ENCODE results near the gene RRP15. TPM values are rescaled to one million over a fixed set of nuclear protein-coding genes. Genes with fewer than 3 reads are reported as not detected.

The RRP15 gene
- total RNA-seq, 1 donor from 2014 or later: 28.4 TPM

DNA sequence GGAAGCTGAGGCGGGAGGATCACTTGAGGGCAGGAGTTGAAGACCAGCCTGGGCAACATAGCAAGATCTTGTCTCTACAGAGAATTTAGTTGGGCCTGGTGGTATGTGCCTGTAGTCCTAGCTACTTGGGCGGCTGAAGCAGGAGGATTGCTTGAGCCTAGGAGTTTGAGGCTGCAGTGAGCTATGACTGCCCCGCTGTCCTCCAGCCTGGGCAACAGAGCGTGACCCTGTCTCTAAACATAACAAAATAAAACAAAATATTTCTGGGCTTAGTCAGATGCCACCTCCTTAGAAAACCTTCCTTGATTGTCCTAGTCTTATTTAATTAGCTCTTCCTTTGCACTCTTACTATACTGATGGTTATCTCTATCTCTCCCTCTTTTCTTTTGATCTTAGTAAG, 68.6 kb downstream of the RRP15 start:
- no peak overlapping the region for H3K27ac ChIP-seq (ENCODE audit: low read depth, low read length)
- Mint-ChIP-seq H3K27me3 (ENCODE audit: low read depth, unreplicated experiment) (no peaks in the 10 kb centered on the region), H3K36me3 (ENCODE audit: low read depth, unreplicated experiment) (peaks cover 24% of the 10 kb centered on the region), H3K27ac (ENCODE audit: unreplicated experiment) (peak overlapping the region; percentile 82), H3K4me1 (ENCODE audit: low read depth, unreplicated experiment) (peaks cover 47% of the 10 kb centered on the region), H3K9me3 (ENCODE audit: unreplicated experiment) (no peaks in the 10 kb centered on the region), H3K4me3 (ENCODE audit: unreplicated experiment) (peak overlapping the region; percentile 73)
- H3K36me3 ChIP-seq (ENCODE audit: insufficient read depth, low read length): peaks cover 14% of the 10 kb centered on the region
- no peak overlapping the region for H3K4me3 ChIP-seq (ENCODE audit: insufficient read depth, low read depth, low read length)
- no peaks in the 10 kb centered on the region for H3K9me3 ChIP-seq (ENCODE audit: insufficient read depth, low read depth, low read length)
- no peak overlapping the region for H3K9ac ChIP-seq (ENCODE audit: low read length)
- H3K79me2 ChIP-seq (ENCODE audit: insufficient read depth, low read length): peaks cover 98% of the 10 kb centered on the region
- no peak overlapping the region for H2AFZ ChIP-seq (ENCODE audit: low read depth, low read length)
- peaks cover 36% of the 10 kb centered on the region for H3K4me1 ChIP-seq (ENCODE audit: insufficient read depth, low read length)
- H4K20me1 ChIP-seq (ENCODE audit: insufficient read depth, low read length): peaks cover 72% of the 10 kb centered on the region
- TF ChIP-seq, protein P1, sequence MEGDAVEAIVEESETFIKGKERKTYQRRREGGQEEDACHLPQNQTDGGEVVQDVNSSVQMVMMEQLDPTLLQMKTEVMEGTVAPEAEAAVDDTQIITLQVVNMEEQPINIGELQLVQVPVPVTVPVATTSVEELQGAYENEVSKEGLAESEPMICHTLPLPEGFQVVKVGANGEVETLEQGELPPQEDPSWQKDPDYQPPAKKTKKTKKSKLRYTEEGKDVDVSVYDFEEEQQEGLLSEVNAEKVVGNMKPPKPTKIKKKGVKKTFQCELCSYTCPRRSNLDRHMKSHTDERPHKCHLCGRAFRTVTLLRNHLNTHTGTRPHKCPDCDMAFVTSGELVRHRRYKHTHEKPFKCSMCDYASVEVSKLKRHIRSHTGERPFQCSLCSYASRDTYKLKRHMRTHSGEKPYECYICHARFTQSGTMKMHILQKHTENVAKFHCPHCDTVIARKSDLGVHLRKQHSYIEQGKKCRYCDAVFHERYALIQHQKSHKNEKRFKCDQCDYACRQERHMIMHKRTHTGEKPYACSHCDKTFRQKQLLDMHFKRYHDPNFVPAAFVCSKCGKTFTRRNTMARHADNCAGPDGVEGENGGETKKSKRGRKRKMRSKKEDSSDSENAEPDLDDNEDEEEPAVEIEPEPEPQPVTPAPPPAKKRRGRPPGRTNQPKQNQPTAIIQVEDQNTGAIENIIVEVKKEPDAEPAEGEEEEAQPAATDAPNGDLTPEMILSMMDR (IDR thresholded peaks at IDR 0.05; ENCODE audit: insufficient read depth, low read depth, low read length): no peak
- TF ChIP-seq EZH2 (IDR thresholded peaks at IDR 0.05; ENCODE audit: insufficient read depth, low read length): no peak
- DNase-seq (ENCODE audit: low read depth) (no peak), FAIRE-seq (no peak)
- H3K4me2 ChIP-seq (ENCODE audit: low read length): peak overlapping the region; percentile 49
- no peaks in the 10 kb centered on the region for H3K27me3 ChIP-seq (ENCODE audit: insufficient read depth, low read length)

DNA sequence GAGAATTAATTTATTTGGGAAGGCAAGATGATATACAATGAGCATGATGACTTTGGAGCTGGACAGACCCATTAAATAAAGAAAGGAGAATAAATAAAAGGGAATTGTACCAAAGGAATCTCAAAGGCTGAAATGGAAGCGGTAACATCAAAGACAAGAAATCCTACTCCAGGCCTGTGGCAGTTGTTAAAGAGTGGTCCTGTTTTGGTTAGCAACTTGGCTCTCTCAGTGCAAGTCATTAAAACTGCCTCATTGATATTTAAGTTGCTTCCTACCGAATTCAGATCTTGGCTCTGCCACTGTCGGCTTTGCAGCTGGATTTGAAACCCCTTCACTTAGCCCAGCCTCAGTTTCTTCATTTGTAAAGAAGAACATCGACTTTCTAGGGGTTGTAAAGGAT, 70.2 kb downstream of the RRP15 start:
- no peak for TF ChIP-seq EZH2 (IDR thresholded peaks at IDR 0.05; ENCODE audit: insufficient read depth, low read length)
- TF ChIP-seq, protein P1 (IDR thresholded peaks at IDR 0.05; ENCODE audit: insufficient read depth, low read depth, low read length): no peak
- Histone ChIP-seq H3K4me2 (ENCODE audit: low read length) (no peak overlapping the region), H3K36me3 (ENCODE audit: insufficient read depth, low read length) (peaks cover 14% of the 10 kb centered on the region), H3K4me1 (ENCODE audit: insufficient read depth, low read length) (peaks cover 34% of the 10 kb centered on the region), H3K9me3 (ENCODE audit: insufficient read depth, low read depth, low read length) (no peaks in the 10 kb centered on the region), H3K4me3 (ENCODE audit: insufficient read depth, low read depth, low read length) (no peak overlapping the region), H2AFZ (ENCODE audit: low read depth, low read length) (no peak overlapping the region), H3K27me3 (ENCODE audit: insufficient read depth, low read length) (no peaks in the 10 kb centered on the region), H3K9ac (ENCODE audit: low read length) (no peak overlapping the region), H4K20me1 (ENCODE audit: insufficient read depth, low read length) (peaks cover 82% of the 10 kb centered on the region), H3K79me2 (ENCODE audit: insufficient read depth, low read length) (peaks cover 98% of the 10 kb centered on the region), H3K27ac (ENCODE audit: low read depth, low read length) (no peak overlapping the region)
- FAIRE-seq: no peak
- H3K27ac Mint-ChIP-seq (ENCODE audit: unreplicated experiment): no peak overlapping the region
- peaks cover 63% of the 10 kb centered on the region for H3K4me1 Mint-ChIP-seq (ENCODE audit: low read depth, unreplicated experiment)
- no peaks in the 10 kb centered on the region for H3K27me3 Mint-ChIP-seq (ENCODE audit: low read depth, unreplicated experiment)
- no peaks in the 10 kb centered on the region for H3K9me3 Mint-ChIP-seq (ENCODE audit: unreplicated experiment)
- H3K4me3 Mint-ChIP-seq (ENCODE audit: unreplicated experiment): peak overlapping the region; percentile 30
- H3K36me3 Mint-ChIP-seq (ENCODE audit: low read depth, unreplicated experiment): peaks cover 23% of the 10 kb centered on the region
- DNase-seq (ENCODE audit: low read depth): no peak

DNA sequence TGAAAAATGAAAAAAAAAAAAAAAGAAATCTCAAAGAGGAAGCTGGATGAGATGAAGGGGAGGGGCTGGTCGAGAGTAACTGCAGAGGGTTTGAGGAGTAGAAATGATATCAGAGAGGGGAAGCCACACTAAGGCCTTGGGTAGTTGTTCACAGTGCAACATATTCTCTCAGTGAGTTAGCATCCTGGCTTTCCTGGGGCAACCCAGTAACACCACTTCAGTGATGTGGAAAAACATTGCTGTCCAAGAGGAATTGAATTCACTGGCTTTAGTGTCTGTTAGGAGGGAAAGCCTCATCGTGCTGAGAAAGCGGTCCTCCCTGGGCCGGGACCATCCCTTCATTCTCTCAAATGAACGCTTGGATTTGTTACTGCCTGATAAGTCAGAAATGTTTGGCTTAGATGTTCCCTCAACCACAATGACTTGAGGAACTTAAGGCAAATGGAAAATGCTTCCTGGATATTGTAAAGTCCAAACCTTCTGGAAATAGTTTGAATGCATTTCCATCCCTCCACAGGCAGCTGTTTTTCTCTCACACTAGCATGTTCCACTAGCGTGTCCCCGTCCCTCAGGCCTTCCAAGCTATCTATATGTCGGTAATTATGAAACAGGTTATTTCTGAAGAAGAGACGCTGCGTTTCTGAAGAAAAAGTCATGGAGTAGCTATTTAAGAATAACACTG, 72.3 kb downstream of the RRP15 start:
- Histone ChIP-seq H3K9me3 (ENCODE audit: insufficient read depth, low read depth, low read length) (no peaks in the 10 kb centered on the region), H3K4me2 (ENCODE audit: low read length) (peak overlapping the region; percentile 35), H3K79me2 (ENCODE audit: insufficient read depth, low read length) (peaks cover 98% of the 10 kb centered on the region), H3K9ac (ENCODE audit: low read length) (peak overlapping the region; percentile 28), H4K20me1 (ENCODE audit: insufficient read depth, low read length) (peaks cover 95% of the 10 kb centered on the region), H3K4me3 (ENCODE audit: insufficient read depth, low read depth, low read length) (no peak overlapping the region), H3K36me3 (ENCODE audit: insufficient read depth, low read length) (peaks cover 17% of the 10 kb centered on the region), H2AFZ (ENCODE audit: low read depth, low read length) (no peak overlapping the region), H3K4me1 (ENCODE audit: insufficient read depth, low read length) (peaks cover 38% of the 10 kb centered on the region), H3K27me3 (ENCODE audit: insufficient read depth, low read length) (no peaks in the 10 kb centered on the region), H3K27ac (ENCODE audit: low read depth, low read length) (no peak overlapping the region)
- peak; percentile 76 for DNase-seq (ENCODE audit: low read depth)
- no peak for FAIRE-seq
- H3K27me3 Mint-ChIP-seq (ENCODE audit: low read depth, unreplicated experiment): no peaks in the 10 kb centered on the region
- no peaks in the 10 kb centered on the region for H3K9me3 Mint-ChIP-seq (ENCODE audit: unreplicated experiment)
- H3K27ac Mint-ChIP-seq (ENCODE audit: unreplicated experiment): peak overlapping the region; percentile 44
- peaks cover 78% of the 10 kb centered on the region for H3K4me1 Mint-ChIP-seq (ENCODE audit: low read depth, unreplicated experiment)
- H3K36me3 Mint-ChIP-seq (ENCODE audit: low read depth, unreplicated experiment): peaks cover 30% of the 10 kb centered on the region
- peak overlapping the region; percentile 50 for H3K4me3 Mint-ChIP-seq (ENCODE audit: unreplicated experiment)
- TF ChIP-seq, protein P1 (IDR thresholded peaks at IDR 0.05; ENCODE audit: insufficient read depth, low read depth, low read length): no peak
- no peak for TF ChIP-seq EZH2 (IDR thresholded peaks at IDR 0.05; ENCODE audit: insufficient read depth, low read length)
